RWPE2 (cell line): ENCODE measurements around the gene TMEM213.
A peak's percentile ranks its signal among the peaks of the same experiment; 100 is the strongest.

ENCODE experiments used
- ATAC-seq: fragments of 200-7000 bp; cut with Tn5 transposase; 3 replicates; pipeline ENCODE4 v1.9.1; 2021; ENCODE audit warnings: low read depth
- DNase-seq: peaks from one replicate; pipeline ENCODE4 v3.0.0-alpha.2; 2020; ENCODE audit warnings: low spot score
- H3K27ac ChIP-seq: fragments of 450-650 bp; 2 replicates; pipeline ENCODE4 v1.5.1; 2017; ENCODE audit warnings: mild to moderate bottlenecking; ENCODE audit not compliant: poor library complexity, severe bottlenecking
- H3K27me3 ChIP-seq: fragments of 250-450 bp; sonication (Bioruptor Pico); 2 replicates; pipeline ENCODE4 v1.5.1; 2021; ENCODE audit warnings: mild to moderate bottlenecking, moderate library complexity; ENCODE audit not compliant: insufficient read depth, poor library complexity, severe bottlenecking
- H3K36me3 ChIP-seq: fragments of 250-450 bp; sonication (Bioruptor Pico); 2 replicates; pipeline ENCODE4 v1.5.1; 2020; ENCODE audit warnings: low read depth, mild to moderate bottlenecking, moderate library complexity
- H3K4me1 ChIP-seq: fragments of 250-450 bp; sonication (Bioruptor Pico); 2 replicates; pipeline ENCODE4 v1.5.1; 2021; ENCODE audit warnings: mild to moderate bottlenecking, moderate library complexity; ENCODE audit not compliant: insufficient read depth, poor library complexity, severe bottlenecking
- H3K4me3 ChIP-seq: fragments of 250-450 bp; sonication (Bioruptor Pico); 2 replicates; pipeline ENCODE4 v1.5.1; 2021; ENCODE audit warnings: mild to moderate bottlenecking, moderate library complexity; ENCODE audit not compliant: severe bottlenecking
- H3K9me3 ChIP-seq: fragments of 250-450 bp; sonication (Bioruptor Pico); 2 replicates; pipeline ENCODE4 v1.5.1; 2021; ENCODE audit warnings: mild to moderate bottlenecking, moderate library complexity; ENCODE audit not compliant: severe bottlenecking
- CTCF ChIP-seq: fragments of 450-650 bp; IDR thresholded peaks from one replicate; pipeline ENCODE4 v1.5.1; 2017; ENCODE audit warnings: mild to moderate bottlenecking, moderate library complexity; ENCODE audit not compliant: poor library complexity, severe bottlenecking

Gene TMEM213

GRCh38 chr7:138756591-138757242 lies 41.1 kb upstream of the TMEM213 start:
- TF ChIP-seq CTCF: no peak
- DNase-seq: no peak
- Histone ChIP-seq H3K9me3 (no peaks in the 10 kb centered on the region), H3K4me1 (no peaks in the 10 kb centered on the region), H3K4me3 (no peak overlapping the region), H3K27me3 (no peaks in the 10 kb centered on the region), H3K27ac (no peak overlapping the region), H3K36me3 (no peaks in the 10 kb centered on the region)
- 0 out of 3 replicates have a peak, but pooled peaks have one; percentile 21 for ATAC-seq

- H3K27ac ChIP-seq: no peak overlapping the region
- H3K9me3 ChIP-seq: no peaks in the 10 kb centered on the region
- no peak for TF ChIP-seq CTCF
- ATAC-seq: no peak
- no peaks in the 10 kb centered on the region for H3K27me3 ChIP-seq
- no peaks in the 10 kb centered on the region for H3K36me3 ChIP-seq
- no peaks in the 10 kb centered on the region for H3K4me1 ChIP-seq
- no peak overlapping the region for H3K4me3 ChIP-seq
- DNase-seq: no peak
Observed at GRCh38 chr7:138768241-138768640, 29.6 kb upstream of the TMEM213 start.

- no peak for TF ChIP-seq CTCF
- no peak for ATAC-seq
- no peak for DNase-seq
- H3K36me3 ChIP-seq: no peaks in the 10 kb centered on the region
- H3K4me3 ChIP-seq: no peak overlapping the region
- H3K9me3 ChIP-seq: no peaks in the 10 kb centered on the region
- H3K27me3 ChIP-seq: no peaks in the 10 kb centered on the region
- no peak overlapping the region for H3K27ac ChIP-seq
- H3K4me1 ChIP-seq: no peaks in the 10 kb centered on the region
Observed at GRCh38 chr7:138770904-138771303, 26.9 kb upstream of the TMEM213 start.

GRCh38 chr7:138773176-138773575 lies 24.6 kb upstream of the TMEM213 start:
- TF ChIP-seq CTCF: no peak
- no peak overlapping the region for H3K4me3 ChIP-seq
- no peaks in the 10 kb centered on the region for H3K4me1 ChIP-seq
- H3K36me3 ChIP-seq: no peaks in the 10 kb centered on the region
- no peaks in the 10 kb centered on the region for H3K27me3 ChIP-seq
- H3K9me3 ChIP-seq: no peaks in the 10 kb centered on the region
- DNase-seq (no peak), ATAC-seq (no peak)
- no peak overlapping the region for H3K27ac ChIP-seq

GRCh38 chr7:138773817-138774216 lies 24.0 kb upstream of the TMEM213 start:
- Histone ChIP-seq H3K27ac (no peak overlapping the region), H3K36me3 (no peaks in the 10 kb centered on the region), H3K9me3 (no peaks in the 10 kb centered on the region), H3K4me3 (no peak overlapping the region), H3K4me1 (no peaks in the 10 kb centered on the region), H3K27me3 (no peaks in the 10 kb centered on the region)
- no peak for TF ChIP-seq CTCF
- DNase-seq (no peak), ATAC-seq (no peak)
